ENCODE measurements around the gene ARHGDIB.

Gene ARHGDIB

DNA sequence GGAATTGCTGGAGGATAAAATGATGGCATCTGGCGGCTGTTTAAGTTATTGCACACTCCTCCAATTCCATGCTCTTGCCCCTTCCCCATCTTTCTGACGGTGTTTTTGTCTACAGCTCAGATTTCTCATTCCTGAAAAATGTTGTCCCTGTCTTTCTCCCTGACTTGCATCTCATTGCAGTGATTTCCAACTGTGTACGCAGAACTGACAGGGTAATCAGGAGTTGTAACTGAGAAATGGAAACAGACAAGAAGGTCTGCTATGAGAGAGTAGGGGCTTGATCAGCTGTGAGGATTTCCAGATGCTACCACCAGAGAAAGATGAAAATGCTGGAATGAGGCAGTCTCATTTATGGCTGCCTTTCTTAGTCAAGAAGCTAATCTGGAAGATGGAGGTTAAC is 24.4 kb downstream of the ARHGDIB start:
- no peak for TF ChIP-seq FOXP2 (optimal IDR thresholded peaks at IDR 0.05; ENCODE audit: control extremely low read depth, extremely low read length, insufficient read depth)
- no peak for TF ChIP-seq POLR2AphosphoS5 (IDR thresholded peaks at IDR 0.05; ENCODE audit: borderline replicate concordance, low read depth, low read length)
- no peak for TF ChIP-seq EZH2 (IDR thresholded peaks at IDR 0.05)

DNA sequence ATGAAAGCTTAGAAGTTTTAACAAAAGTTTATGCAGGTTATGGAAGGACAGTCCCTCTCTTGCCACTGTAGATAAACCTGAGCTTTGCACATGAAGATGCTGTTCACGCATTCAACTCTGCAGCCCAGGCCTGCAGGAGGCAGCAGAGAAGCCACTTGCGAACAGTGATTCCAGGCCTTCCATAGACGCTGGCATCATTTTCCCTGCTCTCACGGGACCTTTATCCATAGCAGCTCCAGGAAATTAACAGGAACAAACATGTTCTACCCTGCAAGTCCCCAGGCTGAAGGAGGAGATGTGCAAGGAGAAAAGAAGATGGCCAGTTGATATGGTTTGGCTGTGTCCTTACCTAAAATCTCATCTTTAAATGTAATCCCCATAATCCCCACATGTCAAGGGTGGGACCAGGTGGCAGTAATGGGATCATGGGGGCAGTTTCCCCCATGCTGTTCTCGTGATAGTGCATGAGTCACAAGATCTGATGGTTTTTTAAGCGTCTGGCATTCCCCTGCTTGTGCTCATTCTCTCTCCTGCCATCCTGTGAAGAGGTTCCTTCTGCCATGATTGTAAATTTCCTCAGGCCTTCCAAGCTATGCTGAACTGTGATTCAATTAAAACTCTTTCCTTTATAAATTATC is 25.1 kb downstream of the ARHGDIB start:
- no peaks in the 10 kb centered on the region for H3K9me3 ChIP-seq (ENCODE audit: low read depth, low read length)
- H3K9ac ChIP-seq (ENCODE audit: insufficient read length), result no peak overlapping the region
- TF ChIP-seq FOXP2 (optimal IDR thresholded peaks at IDR 0.05; ENCODE audit: control extremely low read depth, extremely low read length, insufficient read depth), result no peak
- no peak for TF ChIP-seq POLR2AphosphoS5 (IDR thresholded peaks at IDR 0.05; ENCODE audit: borderline replicate concordance, low read depth, low read length)
- TF ChIP-seq EZH2 (IDR thresholded peaks at IDR 0.05), result no peak
- no peak for DNase-seq (ENCODE audit: low read depth, low spot score)
- H3K4me3 ChIP-seq, result no peak overlapping the region
- peaks cover 2% of the 10 kb centered on the region; the same call in 1 of the 2 replicates for H3K36me3 ChIP-seq (ENCODE audit: insufficient read depth, low read length)
- no peak overlapping the region for H3K27ac ChIP-seq

More for the DNA sequence above, 24.4 kb downstream of the ARHGDIB start:
- Histone ChIP-seq H3K36me3 (ENCODE audit: insufficient read depth, low read length) (peaks cover 9% of the 10 kb centered on the region), H3K9ac (ENCODE audit: insufficient read length) (no peak overlapping the region), H3K9me3 (ENCODE audit: low read depth, low read length) (no peaks in the 10 kb centered on the region), H3K27ac (no peak overlapping the region), H3K4me3 (no peak overlapping the region)
- no peak for DNase-seq (ENCODE audit: low read depth, low spot score)

DNA sequence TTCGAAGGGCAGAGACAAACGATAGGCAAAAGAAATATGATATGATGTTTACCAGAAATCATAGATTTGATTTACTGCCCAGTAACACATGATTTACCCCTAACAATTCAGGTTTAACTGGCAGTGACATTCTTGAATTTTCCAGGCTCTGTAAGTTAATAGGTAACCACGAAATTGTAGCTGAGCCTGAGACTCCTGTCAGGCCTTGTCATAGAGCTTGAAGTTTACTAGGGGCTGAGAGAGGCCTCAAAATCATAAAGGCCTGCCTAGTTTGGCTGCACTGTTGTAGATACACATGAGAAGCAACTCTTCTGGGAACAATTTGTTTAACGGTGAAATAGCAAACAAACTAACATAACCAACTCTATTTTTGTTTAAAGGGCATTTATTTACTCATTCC is 26.4 kb downstream of the ARHGDIB start:
- no peak for TF ChIP-seq POLR2AphosphoS5 (IDR thresholded peaks at IDR 0.05; ENCODE audit: borderline replicate concordance, low read depth, low read length)
- TF ChIP-seq EZH2 (IDR thresholded peaks at IDR 0.05), result no peak
- TF ChIP-seq FOXP2 (optimal IDR thresholded peaks at IDR 0.05; ENCODE audit: control extremely low read depth, extremely low read length, insufficient read depth), result no peak
- H3K36me3 ChIP-seq (ENCODE audit: insufficient read depth, low read length), result no peaks in the 10 kb centered on the region
- DNase-seq (ENCODE audit: low read depth, low spot score), result no peak
- no peak overlapping the region for H3K9ac ChIP-seq (ENCODE audit: insufficient read length)
- no peaks in the 10 kb centered on the region for H3K9me3 ChIP-seq (ENCODE audit: low read depth, low read length)
- H3K27ac ChIP-seq, result no peak overlapping the region
- H3K4me3 ChIP-seq, result no peak overlapping the region

- TF ChIP-seq POLR2AphosphoS5 (IDR thresholded peaks at IDR 0.05; ENCODE audit: borderline replicate concordance, low read depth, low read length), result no peak
- TF ChIP-seq EZH2 (IDR thresholded peaks at IDR 0.05), result no peak
- no peak for TF ChIP-seq FOXP2 (optimal IDR thresholded peaks at IDR 0.05; ENCODE audit: control extremely low read depth, extremely low read length, insufficient read depth)
- Histone ChIP-seq H3K36me3 (ENCODE audit: insufficient read depth, low read length) (no peaks in the 10 kb centered on the region), H3K9ac (ENCODE audit: insufficient read length) (no peak overlapping the region), H3K9me3 (ENCODE audit: low read depth, low read length) (no peaks in the 10 kb centered on the region), H3K27ac (no peak overlapping the region), H3K4me3 (no peak overlapping the region)
- DNase-seq (ENCODE audit: low read depth, low spot score), result no peak
Measured at GRCh38 chr12:14934511-14934910, 26.9 kb downstream of the ARHGDIB start.

DNA sequence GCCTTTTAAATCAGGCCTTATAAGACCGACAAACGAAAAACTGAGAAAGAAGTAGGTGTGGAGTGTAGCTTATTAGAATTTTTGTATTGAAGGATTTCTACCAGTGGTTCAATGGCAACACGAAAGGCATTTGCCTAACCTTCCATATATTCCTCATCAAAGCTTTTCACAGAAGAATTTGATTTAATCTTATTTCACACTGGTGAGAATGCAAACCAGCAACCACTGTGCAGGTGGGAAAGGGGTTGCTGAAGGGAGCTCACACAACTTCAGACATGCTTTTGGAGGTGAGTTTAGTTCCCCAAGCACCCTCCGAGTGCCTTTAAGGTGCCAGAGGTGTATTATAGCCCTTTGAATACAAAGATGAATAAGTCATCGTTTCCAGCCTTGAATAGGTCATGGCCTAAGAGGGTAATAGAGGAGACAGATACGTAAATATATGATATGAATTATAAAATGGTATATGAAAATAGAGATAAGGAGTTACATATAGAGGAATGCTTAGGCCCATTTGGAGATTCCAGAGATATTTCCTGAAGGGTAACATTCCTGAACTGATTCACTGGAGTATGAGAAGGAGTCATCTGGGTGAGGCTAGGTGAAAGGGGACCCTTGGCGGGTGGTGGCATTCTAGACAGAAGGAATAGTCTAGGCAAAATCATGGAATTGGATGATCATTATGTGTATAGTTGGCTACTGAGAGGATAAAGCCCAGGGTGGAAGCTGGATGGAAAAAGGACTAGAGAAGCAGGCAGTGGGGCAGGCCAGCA is 29.4 kb downstream of the ARHGDIB start:
- H3K36me3 ChIP-seq (ENCODE audit: insufficient read depth, low read length), result no peaks in the 10 kb centered on the region
- DNase-seq (ENCODE audit: low read depth, low spot score), result no peak
- H3K9me3 ChIP-seq (ENCODE audit: low read depth, low read length), result no peaks in the 10 kb centered on the region
- no peak overlapping the region for H3K9ac ChIP-seq (ENCODE audit: insufficient read length)
- H3K4me3 ChIP-seq, result no peak overlapping the region
- TF ChIP-seq FOXP2 (optimal IDR thresholded peaks at IDR 0.05; ENCODE audit: control extremely low read depth, extremely low read length, insufficient read depth) (no peak), EZH2 (IDR thresholded peaks at IDR 0.05) (no peak), POLR2AphosphoS5 (IDR thresholded peaks at IDR 0.05; ENCODE audit: borderline replicate concordance, low read depth, low read length) (no peak)
- H3K27ac ChIP-seq, result peak overlapping the region; percentile 49; the same call in 1 of the 2 replicates

DNA sequence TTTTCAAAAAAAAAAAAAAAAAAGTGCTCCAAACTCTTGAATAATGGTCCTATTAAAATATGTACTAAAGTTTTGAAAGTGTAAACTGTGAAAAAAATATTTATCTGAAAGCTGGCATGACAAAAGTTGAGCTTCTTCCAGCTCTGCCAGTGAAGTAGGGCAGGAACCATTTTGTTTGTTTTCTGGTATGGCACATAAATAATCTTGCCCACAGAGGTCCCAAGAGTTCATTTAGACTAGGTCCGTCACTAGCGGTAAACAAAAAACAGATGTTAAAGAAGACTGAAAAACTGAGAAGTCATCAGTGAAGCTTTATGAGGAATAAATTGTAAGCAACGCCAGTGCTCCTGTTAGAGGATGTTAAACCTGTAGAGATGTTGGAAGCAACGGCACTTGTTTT is 30.0 kb downstream of the ARHGDIB start:
- Histone ChIP-seq H3K27ac (peak overlapping the region; percentile 49; the same call in 1 of the 2 replicates), H3K9me3 (ENCODE audit: low read depth, low read length) (no peaks in the 10 kb centered on the region), H3K9ac (ENCODE audit: insufficient read length) (no peak overlapping the region), H3K4me3 (no peak overlapping the region), H3K36me3 (ENCODE audit: insufficient read depth, low read length) (no peaks in the 10 kb centered on the region)
- no peak for DNase-seq (ENCODE audit: low read depth, low spot score)
- TF ChIP-seq EZH2 (IDR thresholded peaks at IDR 0.05), result no peak
- TF ChIP-seq FOXP2 (optimal IDR thresholded peaks at IDR 0.05; ENCODE audit: control extremely low read depth, extremely low read length, insufficient read depth), result no peak
- TF ChIP-seq POLR2AphosphoS5 (IDR thresholded peaks at IDR 0.05; ENCODE audit: borderline replicate concordance, low read depth, low read length), result no peak

DNA sequence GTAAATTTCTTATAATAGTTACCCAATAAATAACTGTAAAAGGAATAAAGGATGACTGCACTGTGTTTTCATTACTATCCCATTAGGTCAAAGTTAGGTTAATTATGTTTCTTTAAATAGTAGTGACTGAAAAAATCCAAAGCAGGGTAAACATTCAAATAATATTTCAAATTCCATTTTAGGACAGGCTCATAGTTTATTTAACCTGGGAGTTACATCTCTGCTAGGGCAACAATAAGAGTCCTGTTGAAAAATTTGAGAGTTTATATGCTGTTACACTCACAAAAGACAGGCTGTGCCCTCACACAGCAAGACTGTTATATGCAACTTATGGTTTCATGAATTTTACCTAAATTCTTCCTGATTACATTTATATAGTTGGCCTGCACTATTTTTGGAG is 31.1 kb downstream of the ARHGDIB start:
- Histone ChIP-seq H3K27ac (0 out of 2 replicates have a peak overlapping the region, but pooled peaks have one; percentile 49), H3K9me3 (ENCODE audit: low read depth, low read length) (no peaks in the 10 kb centered on the region), H3K36me3 (ENCODE audit: insufficient read depth, low read length) (no peaks in the 10 kb centered on the region), H3K9ac (ENCODE audit: insufficient read length) (no peak overlapping the region), H3K4me3 (no peak overlapping the region)
- no peak for DNase-seq (ENCODE audit: low read depth, low spot score)
- TF ChIP-seq POLR2AphosphoS5 (IDR thresholded peaks at IDR 0.05; ENCODE audit: borderline replicate concordance, low read depth, low read length) (no peak), EZH2 (IDR thresholded peaks at IDR 0.05) (no peak), FOXP2 (optimal IDR thresholded peaks at IDR 0.05; ENCODE audit: control extremely low read depth, extremely low read length, insufficient read depth) (no peak)

- H3K4me3 ChIP-seq, result peak overlapping the region; percentile 64
- no peaks in the 10 kb centered on the region for H3K36me3 ChIP-seq (ENCODE audit: insufficient read depth, low read length)
- no peaks in the 10 kb centered on the region for H3K9me3 ChIP-seq (ENCODE audit: low read depth, low read length)
- DNase-seq (ENCODE audit: low read depth, low spot score), result no peak
- H3K27ac ChIP-seq, result peak overlapping the region; percentile 89
- H3K9ac ChIP-seq (ENCODE audit: insufficient read length), result peak overlapping the region; percentile 47
- TF ChIP-seq POLR2AphosphoS5 (IDR thresholded peaks at IDR 0.05; ENCODE audit: borderline replicate concordance, low read depth, low read length), result no peak
Measured at GRCh38 chr12:14928931-14929330, 32.5 kb downstream of the ARHGDIB start.
